GM08714 (cell line): ENCODE data around the gene GLB1L2.
"Not testable (repeated sequence)": the region's sequence is repeated elsewhere in the genome, so short reads cannot be mapped to it uniquely, and the experiment has no call there.

ENCODE experiments used
- H3K4me3 ChIP-seq: fragments of 200-500 bp; sonication (Bioruptor generic); 2 replicates; pipeline ENCODE4 v1.5.1; 2014; ENCODE audit warnings: mild to moderate bottlenecking, low read length, inconsistent platforms
- ZNF274 ChIP-seq: IDR thresholded peaks from 2 replicates; pipeline ENCODE4 v1.6.1; 2012; ENCODE audit warnings: mild to moderate bottlenecking, low read depth, low read length

GLB1L2 gene

DNA sequence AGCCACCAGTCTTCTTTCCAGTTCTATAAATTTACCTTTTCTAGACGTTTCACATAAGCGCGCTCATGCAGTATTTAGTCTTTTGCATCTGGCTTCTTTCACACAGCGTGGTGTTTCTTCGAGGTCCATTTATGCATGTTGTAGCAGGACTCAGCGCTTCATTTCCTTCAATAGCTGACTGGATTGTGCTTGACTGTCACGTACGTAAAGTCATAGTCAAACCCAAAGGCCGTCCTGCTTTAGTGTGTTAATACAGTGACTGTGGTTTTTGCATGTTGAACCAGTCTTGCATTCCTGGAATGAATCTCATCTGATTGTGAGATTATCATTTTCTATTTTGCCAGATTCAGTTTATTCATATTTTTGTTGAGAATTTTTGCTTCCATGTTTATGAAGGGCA is 37.1 kb upstream of the GLB1L2 start:
- H3K4me3 ChIP-seq = no peak overlapping the region
- no peak for TF ChIP-seq ZNF274

DNA sequence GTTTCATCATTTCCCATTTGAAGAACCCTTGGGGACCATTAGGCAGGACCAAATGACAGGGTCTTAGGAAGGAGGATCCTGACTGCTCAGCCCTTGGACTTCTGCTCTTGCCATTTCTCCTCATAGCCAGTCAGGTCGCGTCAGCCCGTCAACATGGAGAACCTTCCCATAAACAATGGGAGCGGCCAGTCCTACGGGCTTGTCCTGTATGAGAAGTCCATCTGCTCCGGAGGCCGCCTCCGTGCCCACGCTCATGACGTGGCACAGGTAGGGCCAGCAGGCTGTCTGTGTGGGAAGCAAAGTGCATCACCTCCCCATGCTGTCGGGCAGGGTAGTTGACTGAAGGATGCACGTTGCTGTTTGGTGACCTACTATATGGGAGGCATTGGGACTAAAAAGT is 19.6 kb upstream of the GLB1L2 start:
- TF ChIP-seq ZNF274 = no peak
- no peak overlapping the region for H3K4me3 ChIP-seq

DNA sequence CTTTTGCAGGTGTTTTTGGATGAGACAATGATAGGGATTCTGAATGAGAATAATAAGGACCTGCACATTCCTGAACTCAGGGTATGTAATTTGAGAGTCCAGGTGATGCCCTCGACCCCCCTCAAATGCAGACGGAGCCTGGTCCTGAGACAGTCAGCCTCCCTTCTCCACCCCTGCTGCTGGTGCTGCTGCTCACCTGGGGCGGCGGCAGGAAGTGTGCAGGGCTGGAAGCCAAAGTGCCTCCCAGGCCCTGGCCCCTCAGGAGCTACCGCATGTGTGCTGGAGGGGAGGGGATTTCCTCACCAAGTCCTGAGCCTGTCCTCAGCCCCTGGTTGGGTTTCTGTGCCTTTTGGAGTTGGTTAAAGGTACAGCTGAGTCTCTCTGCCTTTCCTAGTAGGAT is 19.0 kb upstream of the GLB1L2 start:
- no peak overlapping the region for H3K4me3 ChIP-seq
- TF ChIP-seq ZNF274 = no peak

DNA sequence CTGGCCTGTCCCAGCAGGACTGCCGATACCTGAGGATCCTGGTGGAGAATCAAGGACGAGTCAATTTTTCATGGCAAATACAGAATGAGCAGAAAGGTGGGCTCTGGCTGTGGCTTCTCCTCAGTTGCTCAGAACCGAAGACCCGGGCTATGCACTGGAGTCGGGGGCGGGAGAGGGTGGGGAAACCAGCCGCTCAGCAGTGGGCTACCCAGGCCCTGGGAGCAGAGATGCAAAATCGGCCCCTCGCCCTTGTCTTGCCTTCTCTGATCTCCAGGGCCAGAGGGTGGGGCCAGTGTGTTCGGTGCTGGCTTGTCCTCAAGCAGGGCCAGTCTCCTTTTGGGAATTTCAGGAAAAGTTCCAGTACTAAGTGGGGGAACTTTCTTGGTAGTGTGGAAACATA is 18.4 kb upstream of the GLB1L2 start:
- TF ChIP-seq ZNF274 = no peak
- no peak overlapping the region for H3K4me3 ChIP-seq

DNA sequence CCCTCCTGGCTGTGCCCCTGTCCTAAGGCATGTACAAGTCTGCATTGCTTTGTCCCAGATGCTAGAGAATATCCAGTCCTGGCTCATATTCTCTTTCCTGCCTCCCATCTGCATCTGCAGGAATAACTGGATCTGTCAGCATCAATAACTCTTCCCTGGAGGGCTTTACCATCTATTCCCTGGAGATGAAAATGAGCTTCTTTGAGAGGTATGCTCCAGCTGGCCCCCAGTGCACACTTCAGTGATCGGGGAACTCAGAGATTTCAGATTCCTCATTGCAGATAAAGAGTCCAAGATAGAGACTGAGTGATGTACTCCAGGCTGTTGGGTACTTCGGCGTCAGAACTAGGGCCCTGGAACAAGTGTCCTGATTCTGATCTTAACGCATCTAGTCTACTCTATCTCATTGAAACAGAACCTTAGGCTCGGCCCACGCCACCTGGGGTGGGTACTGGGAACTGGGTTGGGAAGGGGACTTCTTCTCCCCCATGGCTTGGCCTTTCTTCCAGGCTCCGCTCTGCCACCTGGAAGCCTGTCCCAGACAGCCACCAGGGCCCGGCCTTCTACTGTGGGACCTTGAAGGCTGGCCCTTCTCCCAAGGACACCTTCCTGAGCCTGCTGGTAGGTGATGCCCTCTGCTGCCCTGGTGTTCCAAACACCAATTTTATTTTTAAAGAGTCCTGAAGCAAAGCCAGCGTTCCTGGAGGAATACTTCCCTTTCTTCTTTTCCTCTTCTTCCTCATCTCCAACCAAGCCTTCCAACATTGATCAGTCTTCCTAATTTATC is 17.8 kb upstream of the GLB1L2 start:
- H3K4me3 ChIP-seq = no peak overlapping the region
- TF ChIP-seq ZNF274 = no peak

DNA sequence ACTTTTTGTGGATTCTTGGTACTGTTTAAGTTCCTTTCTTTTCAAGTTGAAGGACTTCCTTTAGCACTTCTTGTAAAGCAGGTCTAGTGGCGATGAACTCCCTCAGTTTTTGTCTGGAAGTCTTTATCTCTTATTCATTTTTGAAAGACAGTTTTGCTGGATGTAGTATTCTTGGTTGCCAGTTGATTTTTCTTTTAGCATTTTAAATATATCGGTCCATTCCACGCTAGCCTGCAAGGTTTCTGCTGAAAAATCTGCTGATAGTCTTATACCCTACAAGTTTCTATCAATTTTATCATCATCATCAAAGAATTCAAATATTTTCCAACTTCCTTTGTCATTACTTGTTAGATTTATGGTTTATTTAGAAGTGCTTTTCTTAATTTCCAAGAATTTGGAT is 14.7 kb upstream of the GLB1L2 start:
- no peak overlapping the region for H3K4me3 ChIP-seq
- TF ChIP-seq ZNF274 = no peak

DNA sequence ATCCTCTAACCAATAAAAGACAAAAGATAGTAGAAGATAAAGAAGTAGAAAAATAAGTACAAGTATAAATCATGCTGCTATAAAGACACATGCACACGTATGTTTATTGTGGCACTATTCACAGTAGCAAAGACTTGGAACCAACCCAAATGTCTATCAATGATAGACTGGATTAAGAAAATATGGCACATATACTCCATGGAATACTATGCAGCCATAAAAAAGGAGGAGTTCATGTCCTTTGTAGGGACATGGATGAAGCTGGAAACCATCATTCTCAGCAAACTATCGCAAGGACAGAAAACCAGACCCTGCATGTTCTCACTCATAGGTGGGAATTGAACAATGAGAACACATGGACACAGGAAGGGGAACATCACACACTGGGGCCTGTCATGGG is 10.4 kb upstream of the GLB1L2 start:
- H3K4me3 ChIP-seq = not testable (repeated sequence)

DNA sequence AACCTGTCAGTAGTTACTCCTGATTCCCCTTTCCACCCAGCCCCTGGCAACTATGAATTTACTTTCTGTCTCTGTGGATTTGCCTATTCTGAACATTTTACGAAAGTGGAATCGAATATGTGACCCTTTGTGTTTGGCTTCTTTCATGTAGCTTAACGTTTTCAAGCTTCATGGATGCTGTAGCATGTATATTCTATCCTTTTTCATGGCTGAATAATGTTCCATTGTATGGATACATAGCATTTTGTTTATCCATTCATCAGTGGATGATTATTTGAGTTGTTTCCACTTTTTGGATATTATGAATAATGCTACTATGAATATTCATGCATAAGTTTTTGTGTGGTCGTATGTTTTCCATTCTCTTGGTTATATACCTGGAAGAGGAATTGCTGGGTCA is 9.2 kb upstream of the GLB1L2 start:
- TF ChIP-seq ZNF274 = no peak
- H3K4me3 ChIP-seq = no peak overlapping the region

DNA sequence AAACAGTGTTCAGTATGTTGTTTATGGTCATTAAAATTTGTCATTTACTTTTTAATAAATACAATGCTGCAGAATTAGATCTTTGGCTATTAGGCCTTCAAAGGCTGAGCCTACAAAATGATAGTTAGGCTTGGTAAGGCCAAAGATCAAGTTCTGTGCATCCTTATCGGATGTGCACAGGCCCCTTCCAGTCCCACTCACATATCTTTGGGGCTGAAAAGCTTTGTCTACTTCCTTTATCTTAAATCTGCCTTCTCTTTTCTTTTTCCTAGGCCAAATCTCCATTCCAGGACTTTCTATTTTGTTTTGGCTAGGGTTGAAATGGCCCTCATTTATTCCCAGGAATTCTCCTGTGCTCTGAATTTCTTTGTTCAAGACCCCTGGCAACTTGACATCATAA is 3.4 kb upstream of the GLB1L2 start:
- H3K4me3 ChIP-seq = no peak overlapping the region
- no peak for TF ChIP-seq ZNF274

DNA sequence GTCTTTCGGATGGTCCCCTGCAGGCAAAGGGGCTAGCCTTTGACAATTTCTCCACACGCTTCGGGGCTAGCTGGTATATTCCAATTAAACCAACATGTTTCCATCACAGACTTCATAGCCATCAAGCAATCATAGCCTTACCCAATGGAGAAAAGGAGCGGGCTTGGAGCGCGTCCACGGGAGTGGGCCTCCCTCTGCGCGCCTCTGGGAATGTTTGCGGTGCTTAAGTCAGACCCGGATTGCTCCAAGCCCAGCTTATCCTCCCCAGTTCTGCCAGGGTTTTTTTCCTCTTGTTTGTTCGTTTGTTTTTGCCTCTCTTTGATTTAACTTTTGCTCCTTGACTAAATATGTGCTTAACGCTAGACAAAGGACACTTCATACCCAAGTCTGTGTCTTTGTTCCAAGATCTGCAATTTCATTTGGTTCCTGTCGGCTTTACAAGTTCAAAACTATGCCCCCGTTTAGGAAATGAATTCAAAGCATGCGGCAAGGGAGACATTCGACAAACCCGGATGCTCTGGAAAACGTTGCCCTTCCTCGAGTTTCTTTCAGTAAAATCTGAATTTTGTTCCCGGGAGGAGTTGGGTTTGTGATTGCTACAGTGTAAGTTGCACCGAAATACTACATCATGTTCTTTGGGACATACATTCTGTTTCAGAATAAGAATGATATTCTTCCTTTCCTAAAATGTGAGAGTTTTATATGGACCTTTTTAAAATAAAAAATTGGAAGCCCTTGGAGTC is 1.0 kb upstream of the GLB1L2 start:
- no peak overlapping the region for H3K4me3 ChIP-seq
- TF ChIP-seq ZNF274 = no peak

DNA sequence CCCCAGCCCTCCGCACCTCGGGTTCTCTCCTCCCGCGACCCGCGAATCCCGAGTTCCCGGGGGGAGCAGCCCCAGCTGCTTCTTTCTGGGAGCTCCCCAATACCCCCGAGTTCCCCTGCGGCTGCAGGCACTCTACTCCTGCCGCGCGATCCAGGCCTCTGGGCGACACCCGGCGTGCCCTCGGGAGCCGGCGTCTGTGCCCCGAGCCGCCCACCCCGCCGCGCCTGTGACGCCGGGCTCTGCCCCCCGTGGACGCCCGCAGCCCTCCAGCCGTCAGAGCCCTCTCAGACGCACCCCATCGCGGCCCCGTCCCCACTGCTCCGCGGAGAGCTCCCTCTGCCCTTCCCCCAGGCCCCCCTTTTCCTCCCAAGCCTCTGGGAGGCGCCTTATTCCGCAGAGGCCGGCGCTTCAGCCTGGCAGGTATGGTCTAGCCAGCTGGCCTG is 422 bp downstream of the GLB1L2 start:
- peak overlapping the region; percentile 33; the same call in 1 of the 2 replicates for H3K4me3 ChIP-seq

DNA sequence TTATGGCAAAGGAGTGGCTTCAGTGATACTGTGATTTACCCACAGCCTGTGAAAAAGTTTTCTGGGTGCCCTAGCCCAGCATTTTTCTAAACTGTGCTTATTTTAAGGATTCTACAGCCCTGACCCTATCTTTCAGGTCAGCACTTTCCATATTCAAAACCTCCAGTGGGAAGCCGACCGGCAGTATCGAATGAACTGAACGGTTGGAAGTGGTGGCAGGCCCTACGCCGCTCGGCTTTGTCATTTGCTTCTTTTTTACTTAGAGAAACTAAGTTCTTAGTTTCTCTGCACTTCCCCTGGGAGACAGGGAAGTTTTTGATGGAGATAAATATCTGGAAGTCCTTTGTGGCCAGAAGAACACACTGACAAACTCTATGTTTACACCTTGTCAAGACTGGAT is 994 bp downstream of the GLB1L2 start:
- H3K4me3 ChIP-seq = no peak overlapping the region
- no peak for TF ChIP-seq ZNF274

More for the DNA sequence above, 422 bp downstream of the GLB1L2 start:
- no peak for TF ChIP-seq ZNF274

DNA sequence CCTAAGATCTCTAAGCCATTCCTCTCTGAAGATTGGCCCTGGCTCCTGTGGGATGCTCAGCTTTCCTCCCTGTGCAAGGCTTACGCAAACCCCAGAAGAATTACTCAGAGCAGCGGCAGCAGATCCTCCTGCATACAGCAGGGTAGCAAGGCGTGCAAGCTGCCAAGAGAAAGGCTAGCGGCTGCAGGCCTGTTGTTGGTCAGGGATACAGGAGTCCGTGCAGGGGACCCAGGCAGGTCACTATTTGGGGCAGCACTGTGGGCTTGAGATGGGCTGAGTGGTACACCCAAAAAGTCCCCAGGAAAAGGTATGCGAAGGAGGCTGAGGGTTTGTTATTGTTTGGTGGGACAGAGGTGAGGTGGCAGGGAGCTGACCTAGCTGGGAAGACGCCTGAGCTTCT is 1.5 kb downstream of the GLB1L2 start:
- no peak for TF ChIP-seq ZNF274
- no peak overlapping the region for H3K4me3 ChIP-seq

DNA sequence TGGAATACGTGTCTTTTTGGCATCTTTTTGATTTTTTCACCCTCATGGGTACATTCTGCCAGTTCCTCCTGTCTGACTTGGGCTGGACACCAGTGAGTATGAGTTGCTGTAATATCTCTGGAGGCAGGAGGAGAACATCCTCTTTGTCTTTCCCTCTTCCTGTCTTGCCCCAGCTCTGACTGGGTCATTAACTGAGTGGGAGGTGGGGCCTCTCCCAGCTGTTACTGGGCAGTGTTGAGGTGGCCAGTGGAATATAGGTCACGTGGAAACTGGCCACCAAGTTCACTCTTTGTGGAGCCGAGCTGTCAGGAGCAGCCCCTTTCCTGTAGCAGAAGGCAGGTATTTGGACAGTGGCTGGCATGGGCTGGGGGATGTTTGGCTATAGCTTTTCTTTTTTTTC is 2.2 kb downstream of the GLB1L2 start:
- TF ChIP-seq ZNF274 = no peak
- no peak overlapping the region for H3K4me3 ChIP-seq

DNA sequence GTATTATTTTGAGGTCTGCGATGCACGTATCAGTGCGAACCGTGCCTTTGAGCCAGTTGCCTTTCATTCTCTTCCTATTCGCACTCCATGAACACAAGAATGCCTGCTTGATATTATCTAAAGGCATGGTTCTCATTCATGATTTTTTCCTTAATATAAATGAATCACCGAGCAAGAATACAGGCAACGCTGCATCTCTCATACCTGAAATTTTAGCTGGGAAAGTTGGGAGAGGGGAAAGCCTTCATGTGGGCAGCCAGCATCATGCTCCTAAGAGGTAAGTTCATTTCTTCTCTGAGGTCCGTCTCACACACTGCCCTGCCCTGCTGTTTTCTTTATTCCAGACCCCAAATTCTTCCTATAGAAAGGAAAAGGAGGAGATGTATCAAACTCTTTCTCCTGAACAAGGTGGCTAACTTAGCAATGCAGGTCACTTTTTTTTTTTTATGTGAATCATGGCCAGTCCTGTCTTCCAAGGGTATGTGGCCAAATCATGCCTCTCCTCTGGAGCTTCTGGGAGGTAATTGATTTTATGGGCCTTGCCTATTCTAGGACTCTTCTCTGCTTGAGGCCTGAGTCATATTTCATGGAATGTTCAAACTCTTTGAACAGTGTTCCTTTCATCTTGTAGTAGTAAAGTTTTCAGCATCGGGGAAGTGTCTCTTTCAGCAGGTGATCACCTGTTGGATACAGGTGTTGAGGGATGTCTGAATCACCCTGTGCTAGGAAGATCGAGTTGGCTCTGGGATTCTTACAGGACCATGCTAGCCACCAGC is 3.2 kb downstream of the GLB1L2 start:
- no peak overlapping the region for H3K4me3 ChIP-seq
- no peak for TF ChIP-seq ZNF274
